HEK293 (cell line): Measurements from ENCODE around the gene MATCAP1.
A peak's percentile ranks its signal among the peaks of the same experiment; 100 is the strongest.

Experiments
- CTCF ChIA-PET: fragments of 350-600 bp; formaldehyde crosslinking; extraction: SDS; loops from one replicate; lab custom pipeline; 2021; ENCODE audit warnings: antibody characterized with exemption; lab: Yijun Ruan, JAX
- POLR2A ChIA-PET: fragments of 300-600 bp; formaldehyde crosslinking; extraction: SDS; loops from one replicate; lab custom pipeline; 2020; ENCODE audit warnings: antibody characterized with exemption, inconsistent platforms; lab: Yijun Ruan, JAX
- H3K27ac ChIP-seq: fragments of 200-500 bp; sonication (Bioruptor generic); 2 replicates; pipeline ENCODE4 v1.5.1; 2014; ENCODE audit warnings: low read depth, low read length, control low read depth, inconsistent platforms; ENCODE audit errors: extremely low read depth
- H3K36me3 ChIP-seq, 2 experiments: fragments of 200-500 bp in 1 of 2; sonication (Bioruptor generic) in 1 of 2; 1 replicate in 1 of 2; 2 replicates in 1 of 2; pipeline ENCODE4 v1.5.1; 2014 to 2017; ENCODE audit warnings: inconsistent platforms in 2 of 2, low read length in 2 of 2; ENCODE audit not compliant: control insufficient read depth in 2 of 2, insufficient read depth in 1 of 2
- H3K4me1 ChIP-seq: fragments of 200-500 bp; sonication (Bioruptor generic); 2 replicates; pipeline ENCODE4 v1.5.1; 2014; ENCODE audit warnings: mild to moderate bottlenecking, low read length, inconsistent platforms; ENCODE audit not compliant: control insufficient read depth, insufficient read depth
- H3K4me3 ChIP-seq: 2 replicates; pipeline ENCODE4 v1.5.1; 2011; ENCODE audit warnings: low read depth, mild to moderate bottlenecking, control low read depth, low read length, moderate library complexity
- H3K9me3 ChIP-seq: fragments of 200-500 bp; sonication (Bioruptor generic); 2 replicates; pipeline ENCODE4 v1.5.1; 2014; ENCODE audit warnings: low read depth, low read length, inconsistent platforms; ENCODE audit not compliant: control insufficient read depth, insufficient read depth
- HOXA7 ChIP-seq: sonication (generic); formaldehyde crosslinking; IDR thresholded peaks from 2 replicates; pipeline ENCODE4 v1.8.1; 2022; ENCODE audit warnings: missing genetic modification reagents, borderline replicate concordance
- MZF1 ChIP-seq: fragments of 450-650 bp; formaldehyde crosslinking; IDR thresholded peaks from 2 replicates; pipeline ENCODE4 v1.5.1; 2017; ENCODE audit warnings: missing biosample characterization, missing genetic modification characterization, borderline replicate concordance
- OVOL3 ChIP-seq: fragments of 450-650 bp; formaldehyde crosslinking; IDR thresholded peaks from 2 replicates; pipeline ENCODE4 v1.5.1; 2016; ENCODE audit warnings: missing biosample characterization, missing genetic modification characterization
- ZBTB1 ChIP-seq: fragments of 450-650 bp; formaldehyde crosslinking; IDR thresholded peaks from 2 replicates; pipeline ENCODE4 v1.5.1; 2016; ENCODE audit warnings: missing biosample characterization, missing genetic modification characterization
- ZBTB48 ChIP-seq: fragments of 450-650 bp; formaldehyde crosslinking; IDR thresholded peaks from 2 replicates; pipeline ENCODE4 v1.5.1; 2016; ENCODE audit warnings: missing biosample characterization, missing genetic modification characterization
- ZBTB6 ChIP-seq: fragments of 450-650 bp; formaldehyde crosslinking; IDR thresholded peaks from 2 replicates; pipeline ENCODE4 v1.5.1; 2017; ENCODE audit warnings: missing biosample characterization, missing genetic modification characterization
- ZEB2 ChIP-seq: fragments of 450-650 bp; formaldehyde crosslinking; IDR thresholded peaks from 2 replicates; pipeline ENCODE4 v1.5.1; 2016; ENCODE audit warnings: missing biosample characterization, missing genetic modification characterization
- ZFP41 ChIP-seq: fragments of 450-650 bp; formaldehyde crosslinking; IDR thresholded peaks from 2 replicates; pipeline ENCODE4 v1.5.1; 2016; ENCODE audit warnings: missing biosample characterization, missing genetic modification characterization, borderline replicate concordance
- ZNF10 ChIP-seq: fragments of 450-650 bp; formaldehyde crosslinking; IDR thresholded peaks from 2 replicates; pipeline ENCODE4 v1.5.1; 2017; ENCODE audit warnings: missing biosample characterization, missing genetic modification characterization
- ZNF112 ChIP-seq: fragments of 450-650 bp; formaldehyde crosslinking; IDR thresholded peaks from 2 replicates; pipeline ENCODE4 v1.5.0; 2017; ENCODE audit warnings: missing biosample characterization, missing genetic modification characterization
- ZNF140 ChIP-seq: fragments of 450-650 bp; formaldehyde crosslinking; IDR thresholded peaks from 2 replicates; pipeline ENCODE4 v1.5.1; 2016; ENCODE audit warnings: missing biosample characterization, missing genetic modification characterization
- ZNF202 ChIP-seq: fragments of 450-650 bp; formaldehyde crosslinking; IDR thresholded peaks from 2 replicates; pipeline ENCODE4 v1.5.1; 2016; ENCODE audit warnings: missing biosample characterization, missing genetic modification characterization, borderline replicate concordance
- ZNF214 ChIP-seq: fragments of 450-650 bp; formaldehyde crosslinking; IDR thresholded peaks from 2 replicates; pipeline ENCODE4 v1.5.1; 2017; ENCODE audit warnings: missing biosample characterization, mild to moderate bottlenecking, missing genetic modification characterization, borderline replicate concordance
- ZNF341 ChIP-seq: fragments of 450-650 bp; formaldehyde crosslinking; IDR thresholded peaks from 2 replicates; pipeline ENCODE4; 2016; ENCODE audit warnings: low read depth, missing biosample characterization, missing genetic modification characterization
- ZNF354C ChIP-seq: fragments of 450-650 bp; formaldehyde crosslinking; IDR thresholded peaks from 2 replicates; pipeline ENCODE4 v1.5.1; 2016; ENCODE audit warnings: missing biosample characterization, missing genetic modification characterization, low read depth, borderline replicate concordance
- ZNF391 ChIP-seq: fragments of 450-650 bp; formaldehyde crosslinking; IDR thresholded peaks from 2 replicates; pipeline ENCODE4 v1.5.1; 2016; ENCODE audit warnings: low read depth, missing biosample characterization, missing genetic modification characterization, borderline replicate concordance
- ZNF660 ChIP-seq: fragments of 450-650 bp; IDR thresholded peaks from 2 replicates; pipeline ENCODE4 v1.5.1; 2018; ENCODE audit warnings: missing biosample characterization, mild to moderate bottlenecking, missing genetic modification characterization
- ZNF830 ChIP-seq: fragments of 450-650 bp; IDR thresholded peaks from 2 replicates; pipeline ENCODE4 v1.5.0; 2018; ENCODE audit warnings: missing biosample characterization, missing genetic modification characterization, low read depth, mild to moderate bottlenecking, moderate library complexity
- TF ChIP-seq, protein P1 (sequence below): fragments of 450-650 bp; formaldehyde crosslinking; IDR thresholded peaks from 2 replicates; pipeline ENCODE4 v1.5.1; 2016; ENCODE audit warnings: missing biosample characterization, missing genetic modification characterization
- TF ChIP-seq, protein P2 (sequence below): fragments of 450-650 bp; formaldehyde crosslinking; IDR thresholded peaks from 2 replicates; pipeline ENCODE4 v1.5.1; 2016; ENCODE audit warnings: missing biosample characterization, missing genetic modification characterization

The MATCAP1 gene

GRCh38 chr16:67187175-67187890, 3.6 kb upstream of the MATCAP1 start:
- ChIA-PET CTCF (interaction anchor here (0.6 kb wide), 1 partner anchor 18 kb away, joined by 4 read pairs; no protein-coding TSS in a partner anchor), POLR2A (no interaction called here)
- H3K9me3 ChIP-seq, result no peaks in the 10 kb centered on the region
- H3K4me1 ChIP-seq, result peaks cover 9% of the 10 kb centered on the region
- H3K27ac ChIP-seq, result no peak overlapping the region
- no peaks in the 10 kb centered on the region for H3K36me3 ChIP-seq
- no peak for TF ChIP-seq ZEB2 (tag by site-specific recombination)
- TF ChIP-seq ZFP41 (tag by site-specific recombination), result no peak
- TF ChIP-seq ZNF660 (tag by site-specific recombination), result no peak
- TF ChIP-seq ZNF202, result no peak
- TF ChIP-seq ZNF354C (tag by site-specific recombination), result no peak
- no peak for TF ChIP-seq ZNF830
- no peak for TF ChIP-seq OVOL3 (tag by site-specific recombination)
- TF ChIP-seq ZBTB6 (tag by site-specific recombination), result no peak
- no peak for TF ChIP-seq HOXA7
- no peak for TF ChIP-seq ZNF391 (tag by site-specific recombination)
- TF ChIP-seq ZNF10 (tag by site-specific recombination), result no peak
- TF ChIP-seq, protein P1, sequence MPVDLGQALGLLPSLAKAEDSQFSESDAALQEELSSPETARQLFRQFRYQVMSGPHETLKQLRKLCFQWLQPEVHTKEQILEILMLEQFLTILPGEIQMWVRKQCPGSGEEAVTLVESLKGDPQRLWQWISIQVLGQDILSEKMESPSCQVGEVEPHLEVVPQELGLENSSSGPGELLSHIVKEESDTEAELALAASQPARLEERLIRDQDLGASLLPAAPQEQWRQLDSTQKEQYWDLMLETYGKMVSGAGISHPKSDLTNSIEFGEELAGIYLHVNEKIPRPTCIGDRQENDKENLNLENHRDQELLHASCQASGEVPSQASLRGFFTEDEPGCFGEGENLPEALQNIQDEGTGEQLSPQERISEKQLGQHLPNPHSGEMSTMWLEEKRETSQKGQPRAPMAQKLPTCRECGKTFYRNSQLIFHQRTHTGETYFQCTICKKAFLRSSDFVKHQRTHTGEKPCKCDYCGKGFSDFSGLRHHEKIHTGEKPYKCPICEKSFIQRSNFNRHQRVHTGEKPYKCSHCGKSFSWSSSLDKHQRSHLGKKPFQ (tag by site-specific recombination), result no peak
- TF ChIP-seq ZNF112, result no peak
- TF ChIP-seq ZBTB1, result no peak
- no peak for TF ChIP-seq ZBTB48 (tag by site-specific recombination)
- TF ChIP-seq ZNF214 (tag by site-specific recombination), result no peak
- TF ChIP-seq MZF1, result no peak
- TF ChIP-seq, protein P2, sequence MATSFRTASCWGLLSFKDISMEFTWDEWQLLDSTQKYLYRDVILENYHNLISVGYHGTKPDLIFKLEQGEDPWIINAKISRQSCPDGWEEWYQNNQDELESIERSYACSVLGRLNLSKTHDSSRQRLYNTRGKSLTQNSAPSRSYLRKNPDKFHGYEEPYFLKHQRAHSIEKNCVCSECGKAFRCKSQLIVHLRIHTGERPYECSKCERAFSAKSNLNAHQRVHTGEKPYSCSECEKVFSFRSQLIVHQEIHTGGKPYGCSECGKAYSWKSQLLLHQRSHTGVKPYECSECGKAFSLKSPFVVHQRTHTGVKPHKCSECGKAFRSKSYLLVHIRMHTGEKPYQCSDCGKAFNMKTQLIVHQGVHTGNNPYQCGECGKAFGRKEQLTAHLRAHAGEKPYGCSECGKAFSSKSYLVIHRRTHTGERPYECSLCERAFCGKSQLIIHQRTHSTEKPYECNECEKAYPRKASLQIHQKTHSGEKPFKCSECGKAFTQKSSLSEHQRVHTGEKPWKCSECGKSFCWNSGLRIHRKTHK (tag by site-specific recombination), result no peak
- H3K4me3 ChIP-seq, result no peak overlapping the region

DNA sequence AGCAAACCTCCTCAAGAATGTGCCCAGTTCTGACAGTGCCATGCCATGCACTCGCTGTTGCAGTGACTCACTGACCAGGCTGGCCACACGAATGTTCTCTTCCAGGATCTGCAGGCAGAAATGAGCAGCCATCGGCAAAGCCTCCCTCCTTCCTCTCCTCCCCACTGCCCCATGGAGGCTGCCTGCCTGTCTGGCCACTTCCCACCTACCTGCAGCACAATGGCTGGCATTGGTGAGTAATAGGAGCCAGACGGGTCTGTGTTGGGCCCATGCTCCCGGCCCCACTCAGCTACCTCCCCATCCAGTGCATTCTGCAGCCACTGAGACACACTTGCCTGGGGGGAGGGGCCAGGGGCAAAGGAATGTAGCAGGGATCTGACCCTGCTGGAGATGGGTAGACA, 2.8 kb upstream of the MATCAP1 start:
- H3K27ac ChIP-seq, result no peak overlapping the region
- TF ChIP-seq ZNF341 (peak; percentile 50), ZNF140 (tag by site-specific recombination) (no peak)
- H3K9me3 ChIP-seq, result no peaks in the 10 kb centered on the region
- no peak overlapping the region for H3K4me3 ChIP-seq
- CTCF ChIA-PET, result interaction anchor here (0.5 to 2.6 kb wide), 3 partner anchors 152 to 189 kb away, joined by 4 to 30 read pairs (median 4); no protein-coding TSS in a partner anchor
- POLR2A ChIA-PET, result no interaction called here
- no peaks in the 10 kb centered on the region for H3K36me3 ChIP-seq
- H3K4me1 ChIP-seq, result peaks cover 9% of the 10 kb centered on the region
